Measurements from ENCODE around the gene RANBP17.

DNA sequence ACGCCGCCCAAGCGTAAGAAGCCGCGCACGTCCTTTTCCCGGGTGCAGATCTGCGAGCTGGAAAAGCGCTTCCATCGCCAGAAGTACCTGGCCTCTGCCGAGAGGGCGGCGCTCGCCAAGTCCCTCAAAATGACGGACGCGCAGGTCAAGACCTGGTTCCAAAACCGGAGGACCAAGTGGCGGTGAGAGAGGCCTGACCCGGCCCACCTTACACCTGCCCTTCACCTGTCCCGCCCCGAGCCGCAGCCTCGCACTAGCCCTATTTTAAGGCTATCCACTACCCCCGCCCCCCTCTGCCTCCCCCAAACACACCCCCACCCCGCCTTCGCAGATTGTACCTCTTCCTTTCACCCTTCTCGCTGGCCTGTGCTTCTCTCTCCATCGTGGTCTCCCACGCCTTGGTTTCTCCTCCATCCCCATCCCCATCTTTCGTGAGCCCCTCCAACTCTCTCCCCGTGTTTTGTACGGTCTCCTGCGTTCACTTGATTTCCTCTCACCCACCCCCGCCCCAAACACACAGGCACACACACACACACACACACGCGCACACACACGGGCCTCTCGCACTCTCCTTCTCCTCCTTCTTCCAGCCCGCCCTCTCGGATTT lies 448.5 kb downstream of the RANBP17 start:
- TF ChIP-seq, protein P1, sequence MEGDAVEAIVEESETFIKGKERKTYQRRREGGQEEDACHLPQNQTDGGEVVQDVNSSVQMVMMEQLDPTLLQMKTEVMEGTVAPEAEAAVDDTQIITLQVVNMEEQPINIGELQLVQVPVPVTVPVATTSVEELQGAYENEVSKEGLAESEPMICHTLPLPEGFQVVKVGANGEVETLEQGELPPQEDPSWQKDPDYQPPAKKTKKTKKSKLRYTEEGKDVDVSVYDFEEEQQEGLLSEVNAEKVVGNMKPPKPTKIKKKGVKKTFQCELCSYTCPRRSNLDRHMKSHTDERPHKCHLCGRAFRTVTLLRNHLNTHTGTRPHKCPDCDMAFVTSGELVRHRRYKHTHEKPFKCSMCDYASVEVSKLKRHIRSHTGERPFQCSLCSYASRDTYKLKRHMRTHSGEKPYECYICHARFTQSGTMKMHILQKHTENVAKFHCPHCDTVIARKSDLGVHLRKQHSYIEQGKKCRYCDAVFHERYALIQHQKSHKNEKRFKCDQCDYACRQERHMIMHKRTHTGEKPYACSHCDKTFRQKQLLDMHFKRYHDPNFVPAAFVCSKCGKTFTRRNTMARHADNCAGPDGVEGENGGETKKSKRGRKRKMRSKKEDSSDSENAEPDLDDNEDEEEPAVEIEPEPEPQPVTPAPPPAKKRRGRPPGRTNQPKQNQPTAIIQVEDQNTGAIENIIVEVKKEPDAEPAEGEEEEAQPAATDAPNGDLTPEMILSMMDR (IDR thresholded peaks at IDR 0.05; ENCODE audit: low read depth, low read length): no peak
- no peak for TF ChIP-seq EZH2phosphoT487 (IDR thresholded peaks at IDR 0.05; ENCODE audit: low read depth)

Data from OCI-LY3 (cell line).